OCI-LY1 (cell line): ENCODE results near the gene COPE.

ENCODE experiments used
- H2AFZ ChIP-seq: fragments of 200-600 bp; sonication (generic), shearing (Covaris generic); 2 replicates; pipeline ENCODE4 v1.6.0; 2014; ENCODE audit warnings: antibody characterized with exemption, mild to moderate bottlenecking, low read length
- H3F3A ChIP-seq: fragments of 200-600 bp; sonication (generic), shearing (Covaris generic); 2 replicates; pipeline ENCODE4 v1.6.0; 2014; ENCODE audit warnings: mild to moderate bottlenecking, antibody characterized with exemption, low read length, moderate library complexity; ENCODE audit not compliant: insufficient read depth
- H3K27ac ChIP-seq: fragments of 200-600 bp; sonication (generic); 2 replicates; pipeline ENCODE4 v1.5.1; 2014; ENCODE audit warnings: low read length, mixed run types, mild to moderate bottlenecking, low read depth; ENCODE audit not compliant: poor library complexity, severe bottlenecking
- H3K27me3 ChIP-seq: fragments of 200-600 bp; sonication (generic); 2 replicates; pipeline ENCODE4 v1.6.0; 2014; ENCODE audit warnings: antibody characterized with exemption, mild to moderate bottlenecking, low read length, moderate library complexity; ENCODE audit not compliant: insufficient read depth
- H3K36me3 ChIP-seq: fragments of 200-600 bp; sonication (generic); 2 replicates; pipeline ENCODE4 v1.6.1; 2014; ENCODE audit warnings: mild to moderate bottlenecking, antibody characterized with exemption, low read length, moderate library complexity, mixed read lengths; ENCODE audit not compliant: insufficient read depth
- H3K4me1 ChIP-seq: fragments of 200-600 bp; sonication (generic); 2 replicates; pipeline ENCODE4 v1.5.1; 2014; ENCODE audit warnings: mild to moderate bottlenecking, low read length, moderate library complexity; ENCODE audit not compliant: insufficient read depth, severe bottlenecking
- H3K4me2 ChIP-seq: fragments of 200-600 bp; sonication (generic), shearing (Covaris generic); 2 replicates; pipeline ENCODE4 v1.6.1; 2014; ENCODE audit warnings: low read length
- H3K4me3 ChIP-seq: fragments of 200-600 bp; sonication (generic); 2 replicates; pipeline ENCODE4 v1.5.1; 2014; ENCODE audit warnings: low read length, low read depth, mild to moderate bottlenecking, mixed read lengths; ENCODE audit not compliant: poor library complexity, severe bottlenecking
- H3K79me2 ChIP-seq: fragments of 200-600 bp; shearing (Covaris generic); 2 replicates; pipeline ENCODE4 v1.6.1; 2016; ENCODE audit warnings: mixed run types, low read length, mixed read lengths; ENCODE audit not compliant: insufficient read depth
- H3K9ac ChIP-seq: fragments of 200-600 bp; sonication (generic), shearing (Covaris generic); 2 replicates; pipeline ENCODE4 v1.6.1; 2014; ENCODE audit warnings: mild to moderate bottlenecking, low read length, mixed read lengths
- H3K9me2 ChIP-seq: fragments of 200-600 bp; sonication (generic), shearing (Covaris generic); 2 replicates; pipeline ENCODE4 v1.6.1; 2014; ENCODE audit warnings: low read depth, mild to moderate bottlenecking, low read length, mixed read lengths
- H3K9me3 ChIP-seq: fragments of 200-600 bp; shearing (Covaris generic); 2 replicates; pipeline ENCODE4 v1.6.1; 2014; ENCODE audit warnings: low read length, mixed read lengths
- H4K20me1 ChIP-seq: fragments of 200-600 bp; sonication (generic), shearing (Covaris generic); 2 replicates; pipeline ENCODE4 v1.6.0; 2016; ENCODE audit warnings: mild to moderate bottlenecking, low read length; ENCODE audit not compliant: insufficient read depth
- EZH2 ChIP-seq: fragments of 200-600 bp; sonication (generic), shearing (Covaris generic); IDR thresholded peaks from 2 replicates; pipeline ENCODE4 v1.8.0; 2017; ENCODE audit warnings: borderline replicate concordance, mixed run types, mild to moderate bottlenecking, antibody characterized with exemption, low read length, moderate library complexity, mixed read lengths
- TF ChIP-seq, protein P1 (sequence below): fragments of 200-600 bp; sonication (generic), shearing (Covaris generic); IDR thresholded peaks from 2 replicates; pipeline ENCODE4 v1.5.1; 2017; ENCODE audit warnings: mild to moderate bottlenecking, antibody characterized with exemption, low read length, moderate library complexity, mixed read lengths

COPE gene

DNA sequence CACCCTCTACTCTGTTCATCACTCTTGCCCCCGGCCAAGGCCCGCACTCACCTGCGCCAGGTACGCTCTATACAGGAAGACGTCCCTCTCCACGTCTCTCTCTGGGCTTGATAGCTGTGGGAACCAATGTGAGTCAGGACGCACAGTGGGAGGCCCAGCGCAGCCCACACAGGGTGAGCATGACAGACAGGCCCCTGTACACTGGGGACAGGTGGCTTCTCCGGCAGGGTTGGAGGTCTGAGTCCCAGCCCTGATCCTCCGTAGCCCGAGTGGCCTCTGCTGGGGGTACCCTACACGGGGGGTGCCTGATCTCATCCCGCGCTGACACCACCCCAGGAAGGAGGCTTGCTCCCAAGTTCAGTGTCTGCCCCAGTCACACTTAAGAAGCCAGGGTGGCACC lies 6.3 kb downstream of the COPE start:
- H2AFZ ChIP-seq: no peak overlapping the region
- peaks cover 56% of the 10 kb centered on the region for H3K36me3 ChIP-seq
- no peaks in the 10 kb centered on the region for H3K9me3 ChIP-seq
- H3K9me2 ChIP-seq: no peaks in the 10 kb centered on the region
- H3K4me1 ChIP-seq: peaks cover 12% of the 10 kb centered on the region
- H3K79me2 ChIP-seq: peaks cover 11% of the 10 kb centered on the region
- H3K4me2 ChIP-seq: no peak overlapping the region
- no peaks in the 10 kb centered on the region for H4K20me1 ChIP-seq
- no peaks in the 10 kb centered on the region for H3K27me3 ChIP-seq
- H3K9ac ChIP-seq: no peak overlapping the region
- no peak for TF ChIP-seq EZH2
- TF ChIP-seq, protein P1, sequence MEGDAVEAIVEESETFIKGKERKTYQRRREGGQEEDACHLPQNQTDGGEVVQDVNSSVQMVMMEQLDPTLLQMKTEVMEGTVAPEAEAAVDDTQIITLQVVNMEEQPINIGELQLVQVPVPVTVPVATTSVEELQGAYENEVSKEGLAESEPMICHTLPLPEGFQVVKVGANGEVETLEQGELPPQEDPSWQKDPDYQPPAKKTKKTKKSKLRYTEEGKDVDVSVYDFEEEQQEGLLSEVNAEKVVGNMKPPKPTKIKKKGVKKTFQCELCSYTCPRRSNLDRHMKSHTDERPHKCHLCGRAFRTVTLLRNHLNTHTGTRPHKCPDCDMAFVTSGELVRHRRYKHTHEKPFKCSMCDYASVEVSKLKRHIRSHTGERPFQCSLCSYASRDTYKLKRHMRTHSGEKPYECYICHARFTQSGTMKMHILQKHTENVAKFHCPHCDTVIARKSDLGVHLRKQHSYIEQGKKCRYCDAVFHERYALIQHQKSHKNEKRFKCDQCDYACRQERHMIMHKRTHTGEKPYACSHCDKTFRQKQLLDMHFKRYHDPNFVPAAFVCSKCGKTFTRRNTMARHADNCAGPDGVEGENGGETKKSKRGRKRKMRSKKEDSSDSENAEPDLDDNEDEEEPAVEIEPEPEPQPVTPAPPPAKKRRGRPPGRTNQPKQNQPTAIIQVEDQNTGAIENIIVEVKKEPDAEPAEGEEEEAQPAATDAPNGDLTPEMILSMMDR: no peak
- no peak overlapping the region for H3K27ac ChIP-seq
- H3F3A ChIP-seq: no peaks in the 10 kb centered on the region
- H3K4me3 ChIP-seq: no peak overlapping the region

DNA sequence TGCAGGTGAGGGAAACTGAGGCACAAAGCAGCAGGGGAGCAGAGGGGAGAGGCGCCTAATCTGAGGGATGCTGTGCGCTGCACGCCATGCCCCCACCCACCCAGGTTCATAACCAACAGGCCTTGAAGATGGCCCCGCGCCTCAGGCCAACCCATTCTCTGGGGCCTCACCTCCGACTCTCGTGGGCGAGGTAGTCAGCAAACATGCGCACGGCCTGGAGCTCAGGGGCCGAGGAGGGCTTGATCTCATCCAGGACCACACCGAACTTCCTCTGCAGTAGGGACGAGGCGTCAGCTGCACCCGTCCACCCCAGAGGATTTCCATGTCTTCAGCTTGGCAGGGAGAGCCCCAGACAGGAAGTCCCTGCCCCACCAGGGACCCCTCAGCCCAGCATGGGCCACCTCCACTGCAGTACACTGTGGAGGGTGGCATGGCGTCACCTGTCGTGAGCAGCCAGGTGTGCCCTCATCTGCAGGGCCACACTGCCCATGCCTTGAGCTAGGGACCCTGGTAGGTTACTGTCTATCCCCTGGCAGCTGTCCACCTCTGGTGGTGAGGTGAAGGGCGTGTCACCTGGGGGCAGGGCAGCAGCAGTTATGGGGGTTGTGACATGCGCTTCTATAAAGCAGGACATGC lies 8.3 kb downstream of the COPE start:
- Histone ChIP-seq H3K9me2 (no peaks in the 10 kb centered on the region), H3K9ac (no peak overlapping the region), H3K9me3 (no peaks in the 10 kb centered on the region), H3F3A (no peaks in the 10 kb centered on the region), H3K4me1 (no peaks in the 10 kb centered on the region), H3K79me2 (peaks cover 7% of the 10 kb centered on the region), H4K20me1 (no peaks in the 10 kb centered on the region), H3K27ac (no peak overlapping the region), H3K4me3 (no peak overlapping the region), H3K36me3 (peaks cover 67% of the 10 kb centered on the region), H3K27me3 (no peaks in the 10 kb centered on the region), H2AFZ (no peak overlapping the region), H3K4me2 (no peak overlapping the region)
- TF ChIP-seq, protein P1: no peak
- no peak for TF ChIP-seq EZH2

DNA sequence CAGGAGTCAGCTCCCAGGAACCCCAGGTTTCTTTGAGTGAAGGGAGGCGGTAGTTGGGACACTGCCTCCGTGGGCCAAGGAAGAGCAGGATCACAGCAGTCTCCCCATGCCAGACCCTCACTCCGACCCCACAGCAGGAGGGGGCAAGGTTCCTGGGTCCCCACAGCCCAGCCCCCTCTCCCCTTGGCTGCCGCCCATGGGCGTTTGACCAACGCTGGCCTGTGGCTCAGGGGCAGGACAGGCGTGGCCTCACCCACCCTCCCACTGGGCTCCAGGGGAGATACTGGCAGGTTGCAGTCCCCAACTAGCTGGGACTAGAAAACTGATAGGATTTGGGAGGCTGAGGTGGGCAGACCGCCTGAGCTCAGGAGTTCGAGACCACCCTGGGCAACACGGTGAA lies 9.2 kb downstream of the COPE start:
- Histone ChIP-seq H3K4me3 (no peak overlapping the region), H3K36me3 (peaks cover 67% of the 10 kb centered on the region), H3K9me2 (no peaks in the 10 kb centered on the region), H3F3A (no peaks in the 10 kb centered on the region), H3K27ac (no peak overlapping the region), H3K4me1 (no peaks in the 10 kb centered on the region), H3K79me2 (peaks cover 3% of the 10 kb centered on the region), H3K4me2 (no peak overlapping the region), H3K9ac (no peak overlapping the region), H3K9me3 (no peaks in the 10 kb centered on the region), H3K27me3 (no peaks in the 10 kb centered on the region), H2AFZ (no peak overlapping the region), H4K20me1 (no peaks in the 10 kb centered on the region)
- no peak for TF ChIP-seq EZH2
- TF ChIP-seq, protein P1: no peak
